Activated CD4-positive, CD25-positive, alpha-beta regulatory T cell treated with anti-CD3 and anti-CD28 coated beads, Interleukin-2, amount 50 U/mL, for 16 hours (primary cell): Measurements from ENCODE around the gene PNMA1.

Experiments used
- DNase-seq: peaks from one replicate; pipeline ENCODE4 v3.0.0-alpha.2; 2020; ENCODE audit warnings: low read depth, low spot score

PNMA1 gene

GRCh38 chr14:73750531-73750901, 36.3 kb upstream of the PNMA1 start:
- no peak for DNase-seq

- no peak for DNase-seq
Observed at GRCh38 chr14:73749706-73750530, 35.7 kb upstream of the PNMA1 start.

- no peak for DNase-seq
Observed at GRCh38 chr14:73748858-73749357, 34.7 kb upstream of the PNMA1 start.

DNA sequence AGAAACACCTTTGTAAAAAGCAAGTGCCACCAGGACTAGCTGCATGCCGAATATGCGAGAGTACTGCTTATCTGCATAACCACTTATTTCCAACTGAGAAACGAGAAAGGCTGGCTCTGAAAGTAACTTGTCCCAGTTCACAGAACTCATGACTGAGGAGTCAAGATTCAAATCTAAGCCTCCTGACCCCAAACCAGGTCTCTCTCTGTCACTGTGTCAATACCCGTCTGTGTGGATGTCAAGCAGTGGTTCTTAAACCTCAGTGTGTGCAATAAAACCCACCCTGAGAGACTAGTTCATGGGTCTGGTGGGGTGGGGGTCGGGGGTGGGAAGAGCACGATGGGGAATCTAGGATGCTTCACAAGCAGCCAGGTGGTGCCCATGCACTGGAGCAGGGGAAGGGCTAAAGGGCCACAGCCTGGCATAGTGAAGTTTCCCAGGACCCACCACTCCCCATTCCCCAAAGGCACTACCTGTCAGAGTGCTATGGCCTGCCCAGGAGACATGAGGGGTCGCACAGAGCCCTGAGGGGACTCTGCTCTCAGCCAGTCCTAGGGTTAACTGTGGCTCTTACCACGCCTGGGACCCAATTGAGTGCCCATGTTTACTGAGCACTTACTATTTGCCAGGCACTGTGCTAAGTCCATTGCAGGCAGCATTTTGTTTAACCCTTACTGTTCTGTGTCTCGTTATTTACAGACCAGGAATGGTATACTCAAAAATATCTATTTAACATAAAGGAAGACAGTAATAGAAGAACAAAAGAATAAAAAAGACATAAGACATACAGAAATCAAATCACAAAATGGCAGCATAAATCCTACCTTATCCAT, 33.4 kb upstream of the PNMA1 start:
- DNase-seq: no peak

GRCh38 chr14:73746520-73747378, 32.6 kb upstream of the PNMA1 start:
- no peak for DNase-seq

GRCh38 chr14:73745571-73746519, 31.7 kb upstream of the PNMA1 start:
- no peak for DNase-seq

DNA sequence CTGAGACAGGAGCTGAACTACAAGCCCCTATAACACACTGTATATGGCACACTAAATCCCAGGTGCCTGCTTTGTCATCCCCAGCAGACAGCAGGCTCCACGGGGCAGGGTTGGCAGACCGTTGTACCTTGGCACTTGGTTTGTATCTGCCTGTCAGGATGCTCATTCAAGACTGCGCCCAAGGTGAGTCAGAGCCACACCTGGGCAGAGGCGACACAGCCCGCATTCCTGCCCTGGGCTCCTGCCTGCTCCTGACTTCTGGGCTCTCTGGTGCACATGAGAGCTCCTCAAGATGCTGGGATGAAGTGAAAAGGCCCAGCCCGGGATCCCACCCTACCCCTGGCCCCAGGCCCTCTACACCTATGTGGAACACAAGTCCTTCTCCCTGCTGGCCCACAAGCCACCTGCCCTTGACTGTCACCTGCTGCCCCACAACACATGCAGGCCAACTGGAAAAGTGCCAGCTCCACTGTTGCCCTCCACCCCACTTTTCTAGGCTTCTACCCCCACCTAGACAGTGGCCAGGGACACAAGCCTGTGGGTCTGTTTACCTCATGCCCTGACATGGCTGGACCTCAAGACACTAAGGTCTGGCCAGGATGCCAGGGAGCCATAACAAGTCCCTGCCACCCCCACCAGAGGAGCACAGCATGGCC, 30.8 kb upstream of the PNMA1 start:
- DNase-seq: no peak

DNA sequence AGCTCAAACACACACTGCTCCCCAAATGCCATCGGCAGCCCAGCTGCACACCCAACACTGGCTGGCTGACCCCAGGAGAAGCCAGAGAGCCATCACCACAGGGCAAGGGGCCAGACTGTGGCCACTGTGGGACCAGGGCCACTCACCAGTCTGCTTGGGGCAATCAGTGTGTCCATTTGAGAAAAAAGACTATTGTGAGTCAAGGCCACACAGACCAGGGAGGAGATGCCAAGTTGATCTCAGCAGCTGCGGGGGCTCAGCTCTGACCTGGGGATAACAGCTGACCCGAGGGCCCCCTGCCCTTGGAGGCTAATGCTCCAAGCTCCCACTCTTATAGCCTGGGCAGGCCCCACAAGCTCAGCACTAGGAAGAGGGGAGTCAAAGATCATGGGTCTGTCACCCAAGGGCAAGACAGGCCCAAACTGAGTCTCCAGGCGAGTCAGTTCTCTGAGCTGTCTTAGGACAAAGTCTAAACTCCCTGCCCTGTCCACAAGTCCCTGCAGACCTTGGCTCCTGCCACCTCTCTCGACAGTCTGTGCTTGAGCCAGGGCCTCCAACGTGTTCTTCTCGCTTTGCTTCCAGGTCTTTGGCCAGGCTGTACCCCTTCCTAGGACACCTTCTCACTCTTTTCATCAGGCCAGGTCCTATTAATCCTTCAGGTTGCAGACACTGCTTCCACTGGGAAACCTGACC, 30.1 kb upstream of the PNMA1 start:
- no peak for DNase-seq

DNA sequence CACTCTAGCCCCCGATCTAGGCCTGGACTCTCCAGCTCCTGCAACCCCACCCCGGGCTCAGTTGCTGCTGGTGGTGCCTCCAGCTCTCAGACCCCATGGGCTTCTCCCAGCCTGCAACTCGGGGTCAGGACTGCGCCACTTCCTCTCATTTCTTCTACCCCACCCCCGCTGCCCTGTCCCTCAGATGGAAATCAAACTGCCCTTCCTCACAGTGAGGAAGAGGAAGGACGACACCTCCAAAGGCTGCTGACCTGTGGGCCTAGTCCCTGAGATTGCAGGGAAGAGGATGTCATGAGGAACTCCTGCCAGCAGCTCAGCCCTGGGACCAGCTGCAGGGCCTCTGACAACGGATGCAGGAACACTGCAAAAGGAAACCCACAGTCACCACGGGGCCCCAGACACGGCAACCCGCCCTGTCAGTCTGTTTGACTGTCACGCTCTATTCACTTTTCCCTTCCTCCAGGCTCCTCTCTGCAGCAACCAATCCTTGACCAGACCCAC, 29.3 kb upstream of the PNMA1 start:
- no peak for DNase-seq

GRCh38 chr14:73742520-73743238, 28.5 kb upstream of the PNMA1 start:
- no peak for DNase-seq

DNA sequence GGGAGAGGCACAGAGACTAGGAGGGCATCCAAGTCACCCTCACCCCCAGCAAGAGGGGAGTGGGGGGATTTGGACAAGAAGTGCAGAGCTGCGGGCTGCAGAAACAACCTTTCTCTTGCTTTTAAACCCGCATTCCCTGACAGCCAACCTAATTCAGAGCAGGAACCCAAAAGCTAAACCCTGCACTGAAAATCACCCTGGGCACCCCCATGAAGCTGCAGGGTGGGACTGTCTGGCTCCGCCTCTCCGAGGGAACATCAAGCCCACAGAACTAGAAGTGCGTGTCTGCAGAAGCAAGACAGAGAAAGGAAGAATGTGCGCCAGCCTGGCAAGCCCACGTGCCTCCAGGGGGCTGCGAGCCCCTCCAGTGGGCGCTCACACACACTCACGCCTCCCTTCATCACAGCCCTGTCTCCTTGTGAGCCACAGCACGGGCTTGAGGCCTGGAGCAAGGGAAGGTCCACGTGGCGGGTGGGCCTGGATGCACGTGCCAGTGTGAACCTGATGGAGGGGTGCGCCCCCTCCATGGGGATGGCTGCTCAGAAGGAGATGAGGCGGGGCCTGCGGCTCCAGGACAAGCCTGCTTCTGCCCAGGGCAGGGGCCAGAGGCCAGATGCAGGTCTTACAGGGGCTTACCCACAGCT, 27.8 kb upstream of the PNMA1 start:
- no peak for DNase-seq

- DNase-seq: peak; percentile 28
Observed at GRCh38 chr14:73741386-73741875, 27.2 kb upstream of the PNMA1 start.

DNA sequence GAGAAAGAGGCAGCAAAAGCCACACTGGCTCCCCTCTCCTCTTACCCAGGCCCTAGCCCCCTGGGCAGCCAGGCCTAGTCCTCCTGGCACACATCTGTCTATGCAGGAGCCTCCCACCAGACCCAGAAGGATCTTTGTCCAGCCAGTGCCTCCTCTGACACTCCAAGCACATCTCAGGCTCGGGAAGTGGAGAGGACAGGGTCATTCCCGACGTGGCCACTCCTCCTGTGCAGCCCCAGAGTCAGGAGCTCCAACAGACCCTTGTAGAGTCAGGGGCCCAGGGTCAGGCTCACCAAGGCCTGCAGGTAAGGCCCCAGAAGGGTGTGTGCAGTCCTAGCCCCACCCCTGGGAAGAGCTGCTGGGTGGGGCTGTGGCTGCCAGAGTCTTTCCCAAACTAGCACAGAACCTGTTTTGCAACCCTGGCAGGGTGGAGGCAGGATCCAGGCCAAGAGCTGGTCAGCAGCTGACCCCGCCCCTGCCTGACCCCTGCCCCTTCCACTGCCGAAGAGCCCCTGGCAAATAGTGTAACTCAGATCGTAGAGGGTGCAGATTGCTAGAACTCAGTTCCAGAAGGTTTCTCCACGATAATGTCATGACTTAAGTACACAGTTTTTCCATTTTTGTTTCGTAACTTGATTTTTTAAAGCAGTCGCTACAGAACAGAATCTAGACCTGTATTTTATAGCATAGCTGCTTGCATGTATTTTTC, 26.6 kb upstream of the PNMA1 start:
- DNase-seq: no peak

DNA sequence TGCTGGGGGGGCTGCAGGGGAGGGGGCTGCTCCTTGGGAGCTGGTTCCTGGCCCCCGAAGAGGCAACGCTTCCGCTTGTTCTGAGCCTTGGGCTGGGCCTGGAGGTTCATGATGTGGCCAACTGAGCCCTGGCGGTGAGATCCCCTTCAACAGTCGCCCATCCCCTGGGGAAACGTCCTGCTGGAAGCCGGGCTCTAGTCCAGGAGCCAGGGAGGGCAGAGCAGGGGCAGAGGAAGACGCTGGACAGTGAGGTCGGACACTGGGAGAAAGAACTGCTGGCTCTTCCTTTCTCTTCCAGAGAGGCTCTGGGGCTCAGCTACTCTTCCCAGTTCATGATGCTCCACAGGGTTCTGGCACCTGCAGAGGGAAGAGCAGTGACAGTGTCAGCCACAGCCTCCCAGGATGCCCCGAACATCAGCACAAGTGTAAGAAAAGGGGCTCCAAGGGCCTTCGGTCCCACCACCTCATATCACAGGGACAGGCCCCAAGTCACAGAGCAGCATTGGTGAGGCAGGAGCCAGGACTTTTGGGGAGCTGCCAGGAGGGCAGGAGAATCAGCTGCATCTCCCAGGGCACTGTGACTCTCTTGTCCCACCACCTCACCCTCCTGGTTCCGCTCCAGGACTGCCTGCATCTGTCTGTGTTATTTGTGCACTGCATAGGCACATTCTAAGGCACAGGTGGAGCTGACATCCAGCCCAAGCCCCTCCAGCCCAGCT, 25.9 kb upstream of the PNMA1 start:
- no peak for DNase-seq

DNA sequence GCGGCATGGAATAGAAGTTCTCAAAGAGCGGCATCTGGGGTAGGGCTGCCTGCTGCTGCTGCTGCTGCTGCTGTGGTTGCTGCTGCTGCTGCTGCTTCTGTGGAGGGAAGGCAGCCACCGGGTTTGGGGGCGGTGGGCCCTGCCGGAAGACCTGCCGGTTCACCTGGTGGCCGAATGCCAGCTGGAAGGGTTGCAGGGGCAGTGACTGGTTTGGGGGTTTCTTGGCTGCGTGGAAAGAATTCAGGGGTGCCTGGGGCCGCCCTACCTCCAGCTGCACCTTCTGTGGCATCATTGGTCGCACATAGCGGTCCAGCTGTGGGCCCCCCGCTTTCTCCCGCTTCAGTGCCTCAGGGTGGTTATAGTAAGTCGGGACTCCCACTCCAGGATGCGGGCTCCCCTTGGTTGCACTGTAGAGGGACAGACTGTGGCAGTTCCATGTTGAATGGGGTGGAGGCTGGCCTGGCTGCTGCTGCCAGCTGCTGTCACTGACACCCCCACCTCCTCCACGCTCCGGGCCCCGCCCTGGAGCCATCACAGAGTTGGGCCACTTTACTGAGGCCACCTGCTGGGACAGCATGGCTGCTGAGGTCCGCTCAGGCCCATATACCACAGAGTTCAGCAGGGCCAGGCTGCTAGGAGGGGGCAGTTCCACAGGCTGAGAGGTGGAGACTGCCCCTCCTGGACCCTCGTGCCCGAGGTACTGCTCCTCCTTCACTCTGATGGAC, 25.2 kb upstream of the PNMA1 start:
- no peak for DNase-seq
